SK-N-SH treated with all-trans-retinoic acid at 6 μM for 48 hours (cell line): Measurements from ENCODE around the gene FBXL5.

ENCODE experiments used
- BACH2 ChIP-seq: fragments of 250-450 bp; sonication (Bioruptor Pico); IDR thresholded peaks from 2 replicates; pipeline ENCODE4 v1.9.0; 2021; ENCODE audit warnings: mild to moderate bottlenecking, borderline replicate concordance
- CSDC2 ChIP-seq: fragments of 250-450 bp; sonication (Bioruptor Pico); IDR thresholded peaks from 2 replicates; pipeline ENCODE4 v1.5.0; 2020; ENCODE audit warnings: mild to moderate bottlenecking, moderate library complexity
- RARB ChIP-seq: fragments of 250-450 bp; sonication (Bioruptor Pico); IDR thresholded peaks from 2 replicates; pipeline ENCODE4 v1.8.0; 2021; ENCODE audit warnings: mild to moderate bottlenecking, moderate library complexity
- TCF4 ChIP-seq: fragments of 250-450 bp; sonication (Bioruptor Pico); IDR thresholded peaks from 2 replicates; pipeline ENCODE4 v1.8.0; 2021; ENCODE audit warnings: mild to moderate bottlenecking, moderate library complexity, borderline replicate concordance
- ZC3H10 ChIP-seq: fragments of 250-450 bp; sonication (Bioruptor Pico); IDR thresholded peaks from 2 replicates; pipeline ENCODE4 v1.5.1; 2021; ENCODE audit warnings: mild to moderate bottlenecking, moderate library complexity
- TF ChIP-seq, protein P1 (sequence below): fragments of 250-450 bp; sonication (Bioruptor Pico); IDR thresholded peaks from 2 replicates; pipeline ENCODE4 v1.8.0; 2021; ENCODE audit warnings: low read depth, mild to moderate bottlenecking, moderate library complexity, borderline replicate concordance
- TF ChIP-seq, protein P2 (sequence below): fragments of 250-450 bp; sonication (Bioruptor Pico); IDR thresholded peaks from 2 replicates; pipeline ENCODE4 v1.5.1; 2021; ENCODE audit warnings: mild to moderate bottlenecking, moderate library complexity
- TF ChIP-seq, protein P3 (sequence below): fragments of 250-450 bp; sonication (Bioruptor Pico); IDR thresholded peaks from 2 replicates; pipeline ENCODE4 v1.8.0; 2020; ENCODE audit warnings: mild to moderate bottlenecking, moderate library complexity, borderline replicate concordance

DNA sequence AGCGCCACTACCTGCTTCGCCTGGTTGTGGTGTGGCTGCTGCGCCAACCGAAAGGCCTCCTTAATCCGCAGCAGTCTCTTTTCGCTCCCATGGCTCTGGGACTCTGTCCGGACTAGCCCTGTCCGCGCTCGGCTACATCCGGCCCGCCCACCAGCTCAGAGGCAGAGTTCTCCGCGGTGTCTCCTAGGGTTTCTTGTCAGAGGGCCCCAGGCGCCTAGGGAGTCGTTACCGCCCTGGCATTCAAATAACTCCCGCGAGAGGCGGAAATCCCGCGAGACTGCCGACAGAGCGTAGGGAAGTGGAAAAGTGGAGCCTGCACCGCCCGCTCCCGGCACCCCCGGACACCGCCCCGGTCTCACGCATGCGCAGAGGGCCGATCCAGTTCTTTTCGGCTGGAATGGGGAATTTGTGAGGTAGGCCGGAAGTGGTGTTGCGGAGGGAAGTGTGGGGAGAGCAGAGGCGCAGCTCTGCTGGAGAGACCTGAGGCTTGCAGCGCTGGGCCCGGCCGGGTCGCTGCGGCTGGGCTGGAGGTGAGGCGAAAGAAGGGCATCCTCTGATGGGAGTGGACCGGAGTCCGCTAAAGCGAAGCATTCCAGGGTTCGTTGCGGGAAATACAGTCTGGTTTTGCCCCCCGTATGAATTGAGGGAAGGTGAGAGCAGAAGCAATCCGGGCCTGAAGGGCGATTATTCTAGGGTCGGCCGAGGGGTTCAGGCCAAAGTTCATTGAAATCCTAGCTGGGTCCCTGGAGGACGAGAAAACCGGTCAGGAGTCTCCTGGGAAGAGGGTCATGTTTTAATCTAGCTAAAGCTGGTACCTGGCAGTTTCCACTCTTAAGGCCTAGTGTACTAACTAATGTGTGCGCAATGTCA lies 26.4 kb upstream of the FBXL5 start, which contains the start of gene FAM200B:
- TF ChIP-seq, protein P1, sequence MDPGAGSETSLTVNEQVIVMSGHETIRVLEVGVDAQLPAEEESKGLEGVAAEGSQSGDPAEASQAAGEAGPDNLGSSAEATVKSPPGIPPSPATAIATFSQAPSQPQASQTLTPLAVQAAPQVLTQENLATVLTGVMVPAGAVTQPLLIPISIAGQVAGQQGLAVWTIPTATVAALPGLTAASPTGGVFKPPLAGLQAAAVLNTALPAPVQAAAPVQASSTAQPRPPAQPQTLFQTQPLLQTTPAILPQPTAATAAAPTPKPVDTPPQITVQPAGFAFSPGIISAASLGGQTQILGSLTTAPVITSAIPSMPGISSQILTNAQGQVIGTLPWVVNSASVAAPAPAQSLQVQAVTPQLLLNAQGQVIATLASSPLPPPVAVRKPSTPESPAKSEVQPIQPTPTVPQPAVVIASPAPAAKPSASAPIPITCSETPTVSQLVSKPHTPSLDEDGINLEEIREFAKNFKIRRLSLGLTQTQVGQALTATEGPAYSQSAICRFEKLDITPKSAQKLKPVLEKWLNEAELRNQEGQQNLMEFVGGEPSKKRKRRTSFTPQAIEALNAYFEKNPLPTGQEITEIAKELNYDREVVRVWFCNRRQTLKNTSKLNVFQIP (CRISPR knock-in tag) = no peak
- TF ChIP-seq, protein P2, sequence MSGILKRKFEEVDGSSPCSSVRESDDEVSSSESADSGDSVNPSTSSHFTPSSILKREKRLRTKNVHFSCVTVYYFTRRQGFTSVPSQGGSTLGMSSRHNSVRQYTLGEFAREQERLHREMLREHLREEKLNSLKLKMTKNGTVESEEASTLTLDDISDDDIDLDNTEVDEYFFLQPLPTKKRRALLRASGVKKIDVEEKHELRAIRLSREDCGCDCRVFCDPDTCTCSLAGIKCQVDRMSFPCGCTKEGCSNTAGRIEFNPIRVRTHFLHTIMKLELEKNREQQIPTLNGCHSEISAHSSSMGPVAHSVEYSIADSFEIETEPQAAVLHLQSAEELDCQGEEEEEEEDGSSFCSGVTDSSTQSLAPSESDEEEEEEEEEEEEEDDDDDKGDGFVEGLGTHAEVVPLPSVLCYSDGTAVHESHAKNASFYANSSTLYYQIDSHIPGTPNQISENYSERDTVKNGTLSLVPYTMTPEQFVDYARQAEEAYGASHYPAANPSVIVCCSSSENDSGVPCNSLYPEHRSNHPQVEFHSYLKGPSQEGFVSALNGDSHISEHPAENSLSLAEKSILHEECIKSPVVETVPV (CRISPR knock-in tag) = no peak
- TF ChIP-seq TCF4 (CRISPR knock-in tag) (no peak), BACH2 (CRISPR knock-in tag) (no peak), CSDC2 (CRISPR knock-in tag) (no peak), ZC3H10 (CRISPR knock-in tag) (no peak), RARB (CRISPR knock-in tag) (no peak)
- TF ChIP-seq, protein P3, sequence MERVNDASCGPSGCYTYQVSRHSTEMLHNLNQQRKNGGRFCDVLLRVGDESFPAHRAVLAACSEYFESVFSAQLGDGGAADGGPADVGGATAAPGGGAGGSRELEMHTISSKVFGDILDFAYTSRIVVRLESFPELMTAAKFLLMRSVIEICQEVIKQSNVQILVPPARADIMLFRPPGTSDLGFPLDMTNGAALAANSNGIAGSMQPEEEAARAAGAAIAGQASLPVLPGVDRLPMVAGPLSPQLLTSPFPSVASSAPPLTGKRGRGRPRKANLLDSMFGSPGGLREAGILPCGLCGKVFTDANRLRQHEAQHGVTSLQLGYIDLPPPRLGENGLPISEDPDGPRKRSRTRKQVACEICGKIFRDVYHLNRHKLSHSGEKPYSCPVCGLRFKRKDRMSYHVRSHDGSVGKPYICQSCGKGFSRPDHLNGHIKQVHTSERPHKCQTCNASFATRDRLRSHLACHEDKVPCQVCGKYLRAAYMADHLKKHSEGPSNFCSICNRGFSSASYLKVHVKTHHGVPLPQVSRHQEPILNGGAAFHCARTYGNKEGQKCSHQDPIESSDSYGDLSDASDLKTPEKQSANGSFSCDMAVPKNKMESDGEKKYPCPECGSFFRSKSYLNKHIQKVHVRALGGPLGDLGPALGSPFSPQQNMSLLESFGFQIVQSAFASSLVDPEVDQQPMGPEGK (CRISPR knock-in tag) = no peak
